Vagina (tissue), 2 donors: ENCODE measurements around the gene ZNG1A. TPM values are rescaled to one million over a fixed set of nuclear protein-coding genes. Genes with fewer than 3 reads are reported as not detected.
"Not testable (repeated sequence)": the region's sequence is repeated elsewhere in the genome, so short reads cannot be mapped to it uniquely, and the experiment has no call there.

ENCODE experiments used
- DNase-seq, 2 donors: peaks; one replicate each; pipeline ENCODE4 v3.0.0-alpha.2; 2017; ENCODE audit errors: extremely low spot score in 2 of 2
- H3K27ac ChIP-seq: fragments of 200-600 bp; sonication (generic); one replicate; pipeline ENCODE4 v1.5.1; 2019
- H3K27me3 ChIP-seq: fragments of 200-600 bp; sonication (generic); one replicate; pipeline ENCODE4 v1.5.1; 2019
- H3K36me3 ChIP-seq, 2 donors: fragments of 200-600 bp; sonication (generic); one replicate each; pipeline ENCODE4 v1.5.1; 2017 to 2019
- H3K4me1 ChIP-seq: fragments of 200-600 bp; sonication (generic); one replicate; pipeline ENCODE4 v1.5.1; 2019
- H3K4me3 ChIP-seq, 2 donors: fragments of 200-600 bp; sonication (generic); 1 replicate in 1 of 2; 2 replicates in 1 of 2; pipeline ENCODE4 v1.5.1; 2016 to 2019
- H3K9me3 ChIP-seq: fragments of 200-600 bp; sonication (generic); one replicate; pipeline ENCODE4 v1.5.1; 2019
- intact Hi-C: fragments of 100-400 bp; cut with DNase I; formaldehyde crosslinking; loops from one replicate; pipeline ENCODE4 v1.15.1; 2023
- total RNA-seq: library from RNA; depleted of rRNA; stranded (reverse); fragments of >200 nt; gene quantifications from one replicate; pipeline ENCODE4 v1.2.3, GENCODE V29; 2016

The ZNG1A gene
- total RNA-seq, 1 donor from 2014 or later: 19.4 TPM

DNA sequence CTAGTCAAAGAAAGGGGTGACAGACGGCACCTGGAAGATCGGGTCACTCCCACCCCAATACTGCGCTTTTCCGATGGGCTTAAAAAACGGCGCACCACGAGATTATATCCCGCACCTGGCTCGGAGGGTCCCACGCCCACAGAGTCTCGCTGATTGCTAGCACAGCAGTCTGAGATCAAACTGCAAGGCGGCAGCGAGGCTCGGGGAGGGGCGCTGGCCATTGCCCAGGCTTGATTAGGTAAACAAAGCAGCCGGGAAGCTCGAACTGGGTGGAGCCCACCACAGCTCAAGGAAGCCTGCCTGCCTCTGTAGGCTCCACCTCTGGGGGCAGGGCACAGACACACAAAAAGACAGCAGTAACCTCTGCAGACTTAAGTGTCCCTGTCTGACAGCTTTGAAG lies 39.0 kb downstream of the ZNG1A start:
- DNase-seq, H3K4me1 ChIP-seq, H3K27me3 ChIP-seq, H3K36me3 ChIP-seq, H3K9me3 ChIP-seq, H3K4me3 ChIP-seq, intact Hi-C loops, H3K27ac ChIP-seq: not testable (repeated sequence)

DNA sequence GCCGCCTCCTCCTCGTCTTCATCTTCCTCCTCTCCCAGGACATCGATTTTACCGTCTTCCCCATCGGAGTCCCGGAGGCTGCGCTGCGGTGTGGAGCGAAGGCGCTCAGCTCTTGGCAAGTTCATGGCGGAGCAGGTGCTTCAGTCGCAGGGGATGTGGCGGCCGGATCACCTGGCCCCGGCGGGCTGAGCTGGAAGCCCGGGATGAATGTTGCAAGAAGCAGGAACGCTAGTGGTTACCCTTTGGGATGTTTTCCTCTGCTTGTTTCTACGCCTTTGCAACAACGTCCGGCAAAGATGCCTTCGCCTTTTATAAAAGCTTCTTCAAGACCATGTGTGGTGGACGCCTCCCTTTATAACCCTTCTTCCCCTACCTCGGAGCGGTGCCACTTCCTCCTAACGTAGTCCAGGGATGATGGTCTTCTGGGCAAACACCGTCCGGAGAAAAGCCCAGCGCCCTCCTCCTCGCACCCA lies 60.8 kb downstream of the ZNG1A start, which contains the start of gene FOXD4:
Gene FOXD4 (minus strand): TSS at position 423 of the 473 bp plus-strand sequence. CDS start 298 bp downstream, at position 125.
- DNase-seq, H3K4me3 ChIP-seq, H3K9me3 ChIP-seq, H3K27ac ChIP-seq, H3K36me3 ChIP-seq, intact Hi-C loops, H3K27me3 ChIP-seq: not testable (repeated sequence)
- peaks cover 21% of the 10 kb centered on the region for H3K4me1 ChIP-seq

DNA sequence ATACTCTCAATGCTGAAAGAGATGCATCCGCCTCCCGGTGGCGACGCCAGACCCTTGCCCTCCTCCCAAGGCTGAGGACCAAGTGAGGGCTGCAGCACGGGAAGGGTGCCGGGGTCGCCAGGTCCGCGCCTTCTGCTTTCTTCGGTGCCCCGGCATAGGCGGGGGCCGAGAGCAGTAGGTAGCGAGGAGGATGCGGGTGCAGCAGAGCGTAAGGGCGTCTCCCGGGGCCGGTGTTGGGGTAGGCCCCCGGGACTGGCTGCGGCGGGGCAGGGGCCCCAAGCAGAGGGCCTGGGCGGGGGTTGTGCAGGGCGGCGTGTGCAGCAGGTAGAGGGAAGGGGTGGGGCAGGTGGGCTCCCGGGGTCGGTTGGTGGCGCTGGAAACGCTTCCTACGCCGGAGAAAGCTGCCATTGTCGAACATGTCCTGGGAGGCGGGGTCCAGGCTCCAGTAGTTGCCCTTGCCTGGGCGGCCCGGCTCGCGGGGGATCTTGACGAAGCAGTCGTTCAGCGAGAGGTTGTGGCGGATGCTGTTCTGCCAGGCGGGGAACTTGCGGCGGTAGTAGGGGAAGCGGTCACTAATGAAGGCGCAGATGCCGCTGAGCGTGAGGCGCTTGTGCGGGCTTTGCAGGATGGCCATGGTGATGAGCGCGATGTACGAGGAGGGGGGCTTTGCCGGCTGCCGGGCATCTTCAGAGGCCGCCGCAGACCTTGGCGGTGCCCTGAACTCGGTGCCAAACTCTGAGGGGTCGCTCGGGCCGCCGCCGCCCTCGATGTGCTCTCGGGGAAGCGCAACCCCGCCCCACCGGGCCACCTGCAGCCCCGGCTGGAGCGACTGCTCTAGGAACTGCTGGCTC lies 61.5 kb downstream of the ZNG1A start:
- H3K4me3 ChIP-seq, H3K9me3 ChIP-seq, DNase-seq, H3K27ac ChIP-seq, H3K27me3 ChIP-seq, intact Hi-C loops, H3K36me3 ChIP-seq: not testable (repeated sequence)
- H3K4me1 ChIP-seq: peaks cover 21% of the 10 kb centered on the region

DNA sequence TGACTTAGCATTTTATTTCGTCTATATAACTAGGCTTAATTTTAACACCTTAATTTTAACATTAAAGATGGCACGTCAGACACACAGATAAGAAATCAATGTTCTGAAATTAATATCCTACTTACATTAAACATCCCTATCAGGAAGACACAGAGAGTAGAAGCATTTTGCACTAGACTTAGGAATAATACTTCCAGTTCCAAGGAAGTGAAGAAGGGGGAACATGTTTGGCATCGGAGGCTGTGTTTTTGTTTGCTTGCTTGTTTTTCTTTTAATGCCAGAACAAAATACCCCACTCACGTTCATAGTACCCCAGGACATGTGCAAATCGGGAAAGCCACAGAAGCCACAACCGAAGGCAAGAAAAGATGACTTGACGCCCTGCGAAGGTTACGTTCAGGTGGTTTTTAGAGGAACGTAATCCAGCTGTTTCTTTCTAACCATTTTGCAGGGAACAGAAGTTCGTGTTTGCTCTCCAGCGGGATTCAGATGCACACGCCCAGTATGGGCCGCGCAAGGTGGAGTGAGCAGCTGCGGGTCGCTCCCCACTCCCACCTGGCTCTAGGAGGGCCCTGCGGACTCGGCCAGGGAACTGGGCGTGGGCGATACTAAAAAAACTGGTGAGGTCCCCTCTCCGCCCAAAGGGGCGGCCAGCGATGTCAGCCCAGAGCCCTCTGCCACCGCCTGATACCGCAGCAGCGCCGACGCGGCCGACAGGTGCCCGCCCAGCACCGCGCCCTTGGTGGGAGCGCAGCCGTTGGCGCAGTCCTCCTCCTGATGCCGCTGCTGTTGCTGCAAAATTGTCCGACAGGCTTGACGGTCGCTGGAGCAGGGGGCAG lies 62.4 kb downstream of the ZNG1A start:
- H3K36me3 ChIP-seq, intact Hi-C loops, H3K27ac ChIP-seq, H3K4me3 ChIP-seq, H3K9me3 ChIP-seq, H3K27me3 ChIP-seq, DNase-seq: not testable (repeated sequence)
- H3K4me1 ChIP-seq: peaks cover 21% of the 10 kb centered on the region

DNA sequence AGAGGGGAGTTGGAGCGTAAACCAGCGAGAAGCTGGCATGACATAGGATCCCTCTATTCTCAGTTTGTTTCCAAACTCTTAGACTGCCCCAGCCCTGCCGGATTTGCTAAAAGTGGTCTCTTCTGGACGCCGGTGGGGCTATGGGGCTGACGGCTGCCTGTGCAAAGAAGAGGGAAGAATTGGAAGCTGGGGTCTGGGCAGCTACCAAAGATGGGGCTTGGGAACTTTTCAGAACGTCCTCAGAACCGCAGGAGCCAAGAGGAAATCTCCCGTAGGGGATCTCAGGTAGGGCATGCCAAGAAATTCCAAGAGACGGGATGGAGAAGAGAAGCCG lies 63.8 kb downstream of the ZNG1A start:
- H3K36me3 ChIP-seq, H3K4me3 ChIP-seq, H3K27ac ChIP-seq, H3K27me3 ChIP-seq, intact Hi-C loops, DNase-seq, H3K9me3 ChIP-seq: not testable (repeated sequence)
- H3K4me1 ChIP-seq: peaks cover 21% of the 10 kb centered on the region

DNA sequence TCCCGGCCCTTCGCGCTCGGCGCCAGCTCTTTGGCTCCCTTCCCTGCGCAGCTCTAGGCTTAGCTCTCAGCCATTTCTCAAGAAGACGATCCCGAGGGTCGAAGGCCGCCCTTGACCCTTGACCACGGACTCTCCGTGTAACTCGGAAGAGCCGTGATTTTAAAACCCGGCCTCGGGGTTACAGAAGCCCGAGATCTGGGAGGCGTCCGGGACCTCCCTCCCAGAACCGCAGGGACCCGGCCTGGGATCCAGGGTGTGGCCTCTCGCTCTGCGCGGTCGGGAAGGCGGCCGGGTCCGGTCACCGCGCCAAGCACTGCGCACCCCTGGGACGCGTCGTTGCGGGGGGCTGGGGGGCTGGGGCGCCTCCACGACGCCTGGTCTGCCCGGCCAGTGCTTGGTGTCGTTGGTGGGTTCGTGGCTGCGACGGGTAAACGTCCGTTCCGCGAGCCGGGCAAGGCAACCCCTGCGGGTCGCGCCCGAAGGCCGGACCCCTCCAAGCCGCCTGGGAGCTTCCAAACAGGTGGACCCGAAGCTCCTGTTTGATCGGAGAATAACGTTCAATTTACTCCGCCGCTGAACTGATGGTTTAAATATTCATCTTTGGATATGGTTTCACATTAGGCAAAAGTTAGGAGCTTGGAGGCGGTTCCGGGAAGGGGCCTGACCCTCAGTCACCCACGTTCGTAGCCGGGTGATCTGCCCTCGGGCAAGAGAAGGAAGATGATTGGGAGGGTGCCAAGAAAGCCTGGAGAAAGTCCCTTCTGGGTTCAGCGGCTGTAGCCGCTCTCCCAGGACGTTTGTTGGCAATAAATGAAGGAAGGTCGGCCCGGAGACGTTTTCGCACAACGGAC lies 64.4 kb downstream of the ZNG1A start:
- H3K36me3 ChIP-seq, H3K27me3 ChIP-seq, intact Hi-C loops: not testable (repeated sequence)

DNA sequence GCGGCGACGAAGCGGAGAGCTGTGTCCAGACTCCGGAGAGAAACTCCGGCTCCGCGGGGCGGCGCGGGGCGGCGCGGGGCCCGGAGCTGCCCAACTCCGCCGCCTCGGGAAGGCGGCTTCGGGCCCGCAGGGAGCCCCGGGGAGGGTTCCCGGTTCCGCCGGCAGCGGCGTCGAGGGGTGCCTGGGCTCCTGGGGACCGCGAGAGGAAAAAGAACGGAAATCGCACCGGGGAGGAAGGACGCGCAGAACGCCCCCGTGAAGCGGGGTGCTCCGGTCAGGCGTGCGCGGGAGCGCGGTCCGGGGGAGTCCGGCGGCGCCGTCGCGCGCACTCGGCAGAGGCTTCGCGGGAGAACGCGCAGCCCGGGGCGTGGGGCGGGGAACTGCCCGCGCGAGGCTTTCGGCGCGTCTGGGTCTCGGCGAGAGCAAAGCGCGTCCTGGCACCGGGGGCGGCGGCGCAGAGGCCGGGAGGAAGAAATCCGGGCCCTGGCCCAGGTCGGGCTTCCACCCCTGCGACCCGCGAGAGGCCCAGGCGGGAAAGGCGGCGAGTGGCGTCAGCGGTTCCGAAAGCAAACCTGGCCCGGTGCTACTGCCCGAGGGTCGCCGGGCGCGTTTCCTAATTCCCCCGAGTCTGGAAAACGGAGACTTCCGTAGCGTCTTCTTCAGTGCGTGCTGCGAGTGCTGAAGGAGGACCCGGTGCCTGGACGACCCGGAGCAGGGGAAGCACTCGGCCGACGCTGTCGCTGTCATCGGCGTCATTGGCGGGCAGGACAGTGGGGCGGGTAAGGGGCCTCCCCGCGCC lies 65.2 kb downstream of the ZNG1A start:
- DNase-seq, H3K27me3 ChIP-seq, intact Hi-C loops, H3K9me3 ChIP-seq, H3K27ac ChIP-seq, H3K36me3 ChIP-seq: not testable (repeated sequence)
- Histone ChIP-seq H3K4me1 (peaks cover 21% of the 10 kb centered on the region), H3K4me3 (peak overlapping the region; percentile 37 to 52)

More for the DNA sequence above, 64.4 kb downstream of the ZNG1A start:
- H3K27ac ChIP-seq, DNase-seq, H3K9me3 ChIP-seq: not testable (repeated sequence)
- Histone ChIP-seq H3K4me1 (peaks cover 21% of the 10 kb centered on the region), H3K4me3 (peak overlapping the region; percentile 37 to 52)

DNA sequence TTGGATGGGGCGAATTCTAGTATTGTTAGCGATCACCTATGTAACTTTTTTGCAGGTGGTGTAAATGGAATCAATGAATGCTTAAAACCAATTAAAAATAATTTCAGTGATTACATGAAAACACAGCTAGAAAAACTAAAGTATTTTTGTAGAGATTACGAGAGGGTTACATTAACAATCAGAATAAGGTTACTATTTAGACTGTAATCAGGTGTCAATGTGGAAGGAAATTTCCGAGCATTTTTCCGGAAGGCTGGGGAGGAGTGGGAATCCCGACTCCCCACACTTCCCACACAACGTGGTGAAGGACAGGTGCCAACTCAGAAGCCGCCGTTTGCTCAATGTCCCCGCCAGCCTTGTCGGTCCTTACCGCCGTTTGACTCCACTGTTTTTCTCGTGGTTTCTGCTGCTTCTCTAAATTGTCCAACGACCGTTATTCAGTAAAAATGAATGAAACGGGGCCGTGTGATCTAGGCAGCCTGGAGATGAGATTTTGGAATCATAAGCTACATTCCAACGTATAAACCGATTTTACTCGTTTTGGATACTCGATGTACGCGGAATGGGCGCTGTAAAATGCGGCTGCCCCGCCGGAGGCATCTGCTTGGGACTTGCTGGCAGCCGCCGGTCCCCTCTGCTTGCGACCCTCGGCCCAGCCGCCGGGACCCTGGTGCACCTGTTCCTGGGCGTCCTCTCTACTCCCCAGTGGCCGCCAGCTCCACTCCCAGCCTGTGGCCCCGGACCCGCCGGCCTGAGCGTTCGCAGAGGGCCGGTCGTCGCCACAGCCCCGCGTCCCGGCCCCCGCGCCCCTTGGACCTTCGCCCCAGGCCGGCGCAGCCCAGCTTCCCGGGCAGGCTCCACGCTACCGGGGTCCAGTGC lies 66.0 kb downstream of the ZNG1A start:
- DNase-seq, H3K36me3 ChIP-seq, H3K27me3 ChIP-seq, intact Hi-C loops, H3K9me3 ChIP-seq, H3K27ac ChIP-seq: not testable (repeated sequence)
- H3K4me1 ChIP-seq: peaks cover 21% of the 10 kb centered on the region
- peak overlapping the region; percentile 37 to 52 for H3K4me3 ChIP-seq

DNA sequence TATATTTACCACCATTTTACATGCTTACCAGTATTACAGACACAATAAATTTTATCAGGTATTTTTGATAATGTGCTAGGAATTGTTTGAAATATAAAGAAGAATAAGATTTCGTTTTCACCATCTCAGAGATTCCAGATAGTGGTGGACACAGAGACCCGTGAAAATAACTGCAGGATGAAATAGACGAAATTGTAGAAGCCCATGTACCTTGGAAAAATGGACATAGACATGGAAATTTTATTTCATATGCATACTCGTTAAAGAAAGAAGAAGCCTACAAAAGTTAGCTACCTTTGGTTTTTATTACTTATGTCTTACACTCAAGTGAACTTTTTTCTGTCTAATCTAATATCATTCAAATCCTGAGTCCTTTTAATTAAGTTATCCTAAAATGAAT lies 68.2 kb downstream of the ZNG1A start:
- H3K27me3 ChIP-seq, H3K9me3 ChIP-seq, H3K27ac ChIP-seq, DNase-seq, H3K36me3 ChIP-seq, H3K4me3 ChIP-seq, intact Hi-C loops: not testable (repeated sequence)
- H3K4me1 ChIP-seq: peaks cover 21% of the 10 kb centered on the region

DNA sequence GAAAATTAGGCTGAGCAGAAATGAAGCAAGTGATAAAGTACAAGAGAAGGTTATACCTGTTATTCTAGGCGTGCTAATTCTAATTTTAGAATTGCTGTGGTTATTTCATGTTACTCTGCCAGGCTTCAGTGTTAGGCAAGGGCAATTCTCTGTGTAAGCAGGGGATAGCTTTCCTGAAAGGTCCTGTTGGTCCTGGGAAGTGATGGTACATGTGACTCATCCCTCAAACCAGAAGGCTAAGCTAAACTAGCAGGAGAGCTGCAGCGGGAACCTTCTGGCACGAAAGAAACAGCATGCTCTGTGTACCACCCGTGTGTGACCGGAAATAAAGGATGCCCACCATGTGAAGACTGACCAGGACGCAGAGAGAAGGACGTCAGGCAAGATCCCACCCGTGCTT lies 69.3 kb downstream of the ZNG1A start:
- H3K9me3 ChIP-seq, H3K27me3 ChIP-seq, intact Hi-C loops, H3K27ac ChIP-seq, H3K36me3 ChIP-seq, DNase-seq, H3K4me3 ChIP-seq: not testable (repeated sequence)
- peaks cover 14% of the 10 kb centered on the region for H3K4me1 ChIP-seq

DNA sequence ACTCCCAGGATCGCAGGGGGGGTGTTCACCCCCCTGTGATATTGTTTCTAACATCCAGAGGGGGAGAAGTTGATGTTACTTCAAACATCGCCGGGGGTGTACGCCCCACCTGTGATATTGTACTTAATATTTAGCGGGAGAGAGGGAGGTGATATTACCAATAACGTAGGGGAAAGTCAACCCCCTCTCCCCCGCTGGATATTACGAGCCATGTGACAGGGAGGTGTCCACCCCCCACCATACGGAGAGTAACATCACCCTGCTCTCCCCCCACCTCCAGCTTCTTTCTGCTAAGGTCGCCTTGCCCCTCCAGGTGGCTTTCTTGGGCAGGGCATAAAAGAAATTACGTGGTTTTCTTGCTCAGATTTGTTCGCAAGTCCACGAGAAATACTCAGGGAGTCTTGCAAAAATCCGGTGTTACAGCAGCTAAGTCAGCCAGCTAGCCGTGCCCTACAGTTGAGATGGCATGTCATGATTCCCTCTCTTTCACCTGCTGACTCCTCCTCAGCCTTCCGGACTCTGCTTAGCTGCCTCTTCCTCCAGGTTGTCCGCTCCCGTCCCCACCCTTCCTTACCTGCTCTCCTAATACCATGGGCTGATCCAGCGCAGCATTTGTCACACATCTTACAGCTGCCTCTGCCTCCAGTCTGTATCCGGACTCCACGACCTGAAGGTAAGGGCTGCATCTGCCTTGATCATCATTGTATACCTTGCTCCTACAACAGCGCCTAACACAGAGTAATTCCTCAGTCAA lies 69.9 kb downstream of the ZNG1A start:
- intact Hi-C loops, H3K27me3 ChIP-seq, H3K4me3 ChIP-seq, H3K4me1 ChIP-seq, H3K9me3 ChIP-seq, DNase-seq, H3K27ac ChIP-seq, H3K36me3 ChIP-seq: not testable (repeated sequence)
